HG03520 (cell line): ENCODE data around the gene HTRA1.

Experiments
- ATAC-seq: cut with Tn5 transposase; IDR thresholded peaks from one replicate; pipeline ENCODE4 v1.9.1; 2021; ENCODE audit warnings: mild to moderate bottlenecking, moderate library complexity; ENCODE audit not compliant: unreplicated experiment

The HTRA1 gene

GRCh38 chr10:122471531-122472177 is 10.3 kb downstream of the HTRA1 start:
- no peak for ATAC-seq

- no peak for ATAC-seq
Observed at GRCh38 chr10:122473116-122473515, 11.8 kb downstream of the HTRA1 start.

GRCh38 chr10:122474131-122474818 is 12.9 kb downstream of the HTRA1 start:
- ATAC-seq, result no peak

DNA sequence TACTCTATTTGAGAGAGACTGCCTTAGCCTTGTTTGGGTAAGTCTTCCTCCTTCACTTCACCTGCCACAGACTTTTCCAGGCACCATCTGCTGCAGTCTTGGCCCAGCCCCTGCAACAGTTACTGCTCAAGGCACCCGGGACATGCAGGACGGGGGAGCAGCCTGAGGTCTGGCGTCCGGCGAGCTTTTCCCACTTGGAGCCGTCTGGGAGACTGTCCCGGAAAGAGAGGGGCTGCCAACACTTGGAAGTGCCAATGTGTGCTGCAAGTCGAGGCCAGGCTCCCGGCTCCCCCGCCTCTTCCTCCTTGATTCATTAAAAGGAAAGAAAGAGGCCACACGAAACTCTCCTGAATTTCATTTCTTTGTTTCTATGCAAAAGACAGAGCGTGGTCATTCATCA is 13.7 kb downstream of the HTRA1 start:
- no peak for ATAC-seq

GRCh38 chr10:122475591-122476332 is 14.4 kb downstream of the HTRA1 start:
- ATAC-seq, result no peak

- ATAC-seq, result no peak
Observed at GRCh38 chr10:122476333-122476695, 15.0 kb downstream of the HTRA1 start.

DNA sequence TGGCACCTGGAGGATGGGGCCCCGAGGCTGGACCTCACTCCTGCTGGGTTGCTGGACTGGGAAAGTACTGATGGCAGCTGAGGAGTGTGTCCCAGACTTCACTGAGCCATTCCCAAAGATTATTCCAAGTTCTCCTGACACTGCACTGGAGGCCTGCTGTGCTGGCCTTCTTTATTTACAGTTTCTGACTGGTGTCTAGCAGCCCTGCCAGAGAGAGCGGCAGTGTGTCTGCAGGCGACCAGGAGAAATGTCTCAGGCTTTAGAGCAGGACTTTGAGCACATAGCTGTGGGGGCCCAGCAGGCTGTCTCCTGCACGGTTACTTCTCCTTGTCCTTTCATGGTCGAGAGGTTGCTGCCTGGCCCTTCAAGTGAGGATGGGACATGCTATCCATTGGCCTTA is 16.1 kb downstream of the HTRA1 start:
- no peak for ATAC-seq

DNA sequence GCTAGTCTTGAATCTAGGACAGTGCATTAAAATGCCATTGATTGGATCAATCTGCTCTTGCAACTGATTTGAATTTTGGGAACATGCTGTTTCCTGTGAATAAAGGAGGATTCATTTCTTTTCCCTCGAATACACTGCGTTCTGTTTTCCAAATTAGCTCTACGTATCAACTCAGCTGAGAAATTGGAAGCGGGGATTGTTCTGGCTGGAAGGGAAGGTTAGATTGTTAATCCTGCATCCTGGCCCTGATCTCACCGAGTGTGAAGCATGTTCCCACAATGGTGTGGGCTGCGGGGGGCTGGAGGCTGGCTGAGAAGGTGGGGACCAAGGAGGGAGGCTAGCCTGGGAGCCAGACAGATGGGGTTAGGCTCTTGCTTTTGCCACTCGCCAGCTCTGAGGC is 17.6 kb downstream of the HTRA1 start:
- ATAC-seq, result no peak

DNA sequence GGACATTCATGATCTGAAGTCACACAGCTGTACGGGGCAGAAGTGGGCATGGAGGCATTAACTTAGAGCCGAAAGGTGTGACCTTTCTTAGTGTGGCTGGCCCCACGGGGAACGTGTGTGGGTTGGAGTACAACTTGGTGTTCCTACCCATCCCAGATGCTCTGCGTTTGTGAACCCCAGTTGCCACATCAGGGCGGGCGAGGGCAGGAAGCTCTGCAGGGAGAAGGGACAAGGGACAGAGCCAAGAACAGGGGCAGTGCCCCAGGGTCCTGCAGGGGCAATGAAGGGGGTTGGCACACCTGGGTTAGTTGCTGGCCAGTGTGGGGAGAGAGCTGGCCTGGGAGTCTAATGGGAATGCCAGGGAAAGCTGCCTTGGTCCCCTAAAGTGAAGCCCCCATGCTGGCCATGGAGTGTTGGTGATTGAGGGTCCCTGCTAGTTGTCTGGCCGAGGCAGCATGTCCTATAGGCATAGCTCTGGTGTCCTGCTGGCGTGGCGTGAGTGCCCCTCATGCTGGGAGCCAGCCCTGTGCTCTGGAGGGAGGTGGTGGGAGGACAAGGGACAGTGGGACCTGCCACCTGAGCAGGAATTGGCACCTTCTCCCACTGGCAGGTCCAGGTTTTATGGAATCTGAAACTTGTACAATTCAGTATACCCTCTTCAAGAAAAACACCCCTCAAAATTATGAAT is 18.9 kb downstream of the HTRA1 start:
- ATAC-seq, result no peak

DNA sequence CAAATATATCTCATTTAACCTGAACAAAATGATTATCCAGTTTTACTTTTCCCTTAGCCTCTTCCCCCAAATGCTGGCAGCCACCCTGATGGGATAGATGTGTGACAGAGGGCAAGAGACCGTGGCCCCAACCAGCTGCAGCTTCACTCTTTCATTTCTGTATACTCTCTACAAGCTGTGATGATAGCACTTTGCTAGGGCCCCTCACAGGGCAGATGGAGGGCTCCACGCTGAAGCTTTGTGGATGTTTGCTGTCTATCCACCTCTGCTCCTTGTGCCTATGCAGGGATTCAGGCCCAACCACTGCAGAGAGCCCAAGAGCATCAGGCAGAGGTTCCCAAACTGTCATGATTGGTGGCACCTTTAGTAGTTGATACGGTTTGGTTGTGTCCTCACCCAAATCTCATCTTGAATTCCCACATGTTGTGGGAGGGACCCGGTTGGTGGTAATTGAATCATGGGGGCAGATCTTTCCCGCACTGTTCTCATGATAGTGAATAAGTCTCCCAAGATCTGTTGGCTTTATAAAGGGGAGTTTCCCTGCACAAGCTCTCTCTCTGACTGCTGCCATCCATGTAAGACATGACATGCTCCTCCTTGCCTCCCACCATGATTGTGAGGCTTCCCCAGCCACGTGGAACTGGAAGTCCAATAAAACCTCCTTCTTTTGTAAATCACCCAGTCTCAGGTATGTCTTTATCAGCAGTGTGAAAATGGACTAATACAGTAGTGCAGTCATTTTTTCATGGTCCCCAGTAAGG is 20.1 kb downstream of the HTRA1 start:
- ATAC-seq, result no peak

GRCh38 chr10:122484276-122485060 is 23.1 kb downstream of the HTRA1 start:
- ATAC-seq, result no peak

DNA sequence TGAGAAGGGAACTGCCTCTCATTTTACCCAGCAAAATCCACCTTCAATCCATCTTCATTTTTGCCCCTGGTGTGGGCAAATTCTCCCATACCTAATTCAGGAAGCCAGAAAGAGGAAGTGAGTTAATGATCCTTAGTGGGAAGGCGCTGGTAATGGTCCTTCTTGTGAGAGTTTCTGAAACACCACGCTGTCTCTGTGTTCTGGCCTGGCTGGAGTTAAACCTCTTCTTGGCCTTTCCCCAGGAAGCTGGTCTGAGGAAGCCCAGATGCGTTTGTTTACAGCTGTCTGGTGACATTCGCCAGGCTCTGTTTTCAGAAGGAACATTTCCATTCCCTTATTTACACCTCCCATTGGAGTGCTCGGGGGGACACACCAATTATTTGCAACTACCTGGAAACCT is 24.3 kb downstream of the HTRA1 start:
- no peak for ATAC-seq

DNA sequence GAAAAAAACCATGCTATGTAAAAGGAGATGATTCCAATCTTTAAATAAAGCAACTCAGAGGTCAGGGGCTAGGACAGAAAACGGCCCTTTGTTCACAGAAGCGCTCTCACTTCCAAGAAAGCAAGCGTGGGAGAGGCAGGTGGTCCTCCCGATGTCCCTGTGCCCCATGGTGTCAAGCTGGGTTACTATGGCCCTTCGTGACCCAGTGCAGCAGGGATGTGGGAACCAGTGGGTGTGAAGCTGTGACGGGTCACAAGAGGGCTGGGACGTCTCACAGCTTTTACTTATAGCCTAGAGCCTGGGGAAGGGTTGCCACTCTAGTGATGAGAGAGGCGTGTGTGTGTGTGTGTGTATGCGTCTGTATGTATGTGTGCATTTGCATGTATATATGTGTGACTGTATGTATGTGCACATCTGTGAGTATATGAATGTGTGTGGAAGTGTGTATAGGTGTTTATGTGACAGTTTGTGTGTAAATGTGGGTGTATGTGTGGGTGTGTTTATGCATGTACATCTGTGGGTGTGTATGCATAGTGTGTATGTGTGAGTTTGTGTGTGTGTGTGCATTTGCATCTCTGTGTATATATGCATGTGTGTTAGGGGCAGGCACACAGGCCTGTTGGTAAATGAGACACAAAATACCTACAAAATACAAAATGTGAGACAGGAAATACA is 25.2 kb downstream of the HTRA1 start:
- ATAC-seq, result no peak

- no peak for ATAC-seq
Observed at GRCh38 chr10:122487174-122487765, 25.9 kb downstream of the HTRA1 start.

DNA sequence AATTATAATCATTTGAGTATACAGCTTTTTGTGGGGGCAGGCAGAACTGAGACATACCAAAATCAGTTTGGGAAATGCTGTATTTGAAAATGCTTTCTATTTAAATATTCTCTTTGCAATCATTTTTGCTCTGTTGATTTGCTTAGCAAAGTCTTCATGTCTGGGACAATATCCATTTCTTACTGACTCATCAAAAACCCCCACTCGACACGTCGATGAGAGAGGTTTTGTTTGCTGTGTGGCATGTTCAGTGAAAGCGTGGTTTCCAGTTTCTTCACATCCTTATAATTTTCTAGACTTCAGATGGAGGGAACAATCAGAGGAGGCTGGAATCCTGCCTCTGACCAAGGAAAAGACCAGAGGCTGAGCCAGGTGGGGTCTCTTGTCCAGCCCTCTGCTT is 28.9 kb downstream of the HTRA1 start:
- ATAC-seq, result no peak

- ATAC-seq, result no peak
Observed at GRCh38 chr10:122490786-122491680, 29.7 kb downstream of the HTRA1 start.

DNA sequence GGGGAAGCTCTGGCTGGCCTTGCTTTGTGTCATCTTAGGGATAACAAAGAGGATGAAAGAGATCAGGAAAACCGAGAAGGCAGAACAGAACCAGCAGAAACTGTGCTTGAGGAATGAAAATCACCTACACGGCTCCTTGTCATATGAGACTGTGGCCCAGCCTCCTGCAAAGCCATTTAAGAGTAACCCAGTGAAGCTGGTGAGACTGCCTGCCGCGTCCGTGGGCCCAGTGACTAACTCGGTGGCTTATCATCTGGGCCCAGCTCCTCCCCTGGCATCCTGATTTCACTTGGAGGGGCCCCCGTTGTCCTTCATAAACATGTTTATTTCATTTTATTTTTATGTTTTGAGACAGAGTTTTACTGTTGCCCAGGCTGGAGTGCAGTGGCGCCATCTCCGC is 30.7 kb downstream of the HTRA1 start:
- no peak for ATAC-seq

DNA sequence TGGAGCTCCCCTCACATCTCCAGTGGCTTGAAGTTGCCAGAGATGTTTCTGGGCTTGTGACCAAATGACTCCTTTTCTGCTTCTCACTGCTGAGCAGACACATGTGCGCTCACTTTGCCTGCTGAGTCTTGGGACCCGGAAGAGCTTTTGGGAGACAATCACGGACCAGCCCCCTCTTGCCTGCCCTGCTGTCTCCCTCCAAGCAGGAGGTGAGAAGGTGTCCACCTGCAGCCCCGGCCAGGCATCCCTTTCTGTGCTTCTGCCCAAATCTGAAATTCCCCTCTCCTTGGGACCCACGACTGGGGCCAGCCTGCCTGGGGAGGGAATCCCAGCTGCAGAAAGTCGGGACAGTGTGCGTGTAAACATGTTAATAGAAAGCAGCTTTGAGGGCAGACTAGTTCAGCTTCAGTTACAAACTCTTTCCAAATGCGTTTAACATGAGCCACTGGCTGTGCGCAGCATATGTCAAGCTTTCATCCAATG is 31.7 kb downstream of the HTRA1 start:
- no peak for ATAC-seq
